MM.1S (cell line): ENCODE data around the gene FARS2.

Source experiments
- DNase-seq: peaks from one replicate; pipeline ENCODE4 v3.0.0-alpha.2; 2015
- H2AFZ ChIP-seq: fragments of 300-600 bp; sonication (generic); 2 replicates; pipeline ENCODE4 v1.6.0; 2016; ENCODE audit warnings: antibody characterized with exemption, low read length
- H3F3A ChIP-seq: fragments of 300-600 bp; sonication (generic); 2 replicates; pipeline ENCODE4 v1.6.1; 2016; ENCODE audit warnings: mild to moderate bottlenecking, antibody characterized with exemption, low read length, moderate library complexity, mixed read lengths; ENCODE audit not compliant: insufficient read depth
- H3K27ac ChIP-seq: fragments of 300-600 bp; sonication (generic); 2 replicates; pipeline ENCODE4 v1.5.1; 2016; ENCODE audit warnings: mild to moderate bottlenecking, low read length
- H3K27me3 ChIP-seq: fragments of 300-600 bp; sonication (generic); replicated peaks from 2 replicates; pipeline ENCODE4 v1.6.0; 2016; ENCODE audit warnings: low read length; ENCODE audit not compliant: insufficient read depth
- H3K36me3 ChIP-seq: fragments of 300-600 bp; sonication (generic); replicated peaks from 2 replicates; pipeline ENCODE4 v1.6.1; 2016; ENCODE audit warnings: mild to moderate bottlenecking, low read length, mixed read lengths; ENCODE audit not compliant: insufficient read depth
- H3K4me1 ChIP-seq: fragments of 300-600 bp; sonication (generic); 2 replicates; pipeline ENCODE4 v1.6.1; 2016; ENCODE audit warnings: low read length, mixed read lengths
- H3K4me2 ChIP-seq: fragments of 300-600 bp; sonication (generic); 2 replicates; pipeline ENCODE4 v1.6.0; 2016; ENCODE audit warnings: low read depth, low read length
- H3K4me3 ChIP-seq: fragments of 300-600 bp; sonication (generic); 2 replicates; pipeline ENCODE4 v1.5.1; 2016; ENCODE audit warnings: low read length, mixed read lengths
- H3K79me2 ChIP-seq: fragments of 300-600 bp; sonication (generic); 2 replicates; pipeline ENCODE4 v1.6.1; 2016; ENCODE audit warnings: mixed run types, low read length, mixed read lengths
- H3K9ac ChIP-seq: fragments of 300-600 bp; sonication (generic); 2 replicates; pipeline ENCODE4 v1.6.1; 2016; ENCODE audit warnings: low read length, mixed read lengths
- H3K9me2 ChIP-seq: fragments of 300-600 bp; sonication (generic); replicated peaks from 2 replicates; pipeline ENCODE4 v1.6.1; 2016; ENCODE audit warnings: mild to moderate bottlenecking, low read length, mixed read lengths; ENCODE audit not compliant: insufficient read depth
- H3K9me3 ChIP-seq: fragments of 300-600 bp; sonication (generic); replicated peaks from 2 replicates; pipeline ENCODE4 v1.6.1; 2016; ENCODE audit warnings: mild to moderate bottlenecking, low read length, mixed read lengths; ENCODE audit not compliant: insufficient read depth
- H4K20me1 ChIP-seq: fragments of 300-600 bp; sonication (generic); 2 replicates; pipeline ENCODE4 v1.6.1; 2016; ENCODE audit warnings: mild to moderate bottlenecking, low read length, moderate library complexity, mixed read lengths; ENCODE audit not compliant: insufficient read depth
- EZH2 ChIP-seq: fragments of 300-600 bp; sonication (generic); optimal IDR thresholded peaks from 2 replicates; pipeline ENCODE3; 2017; ENCODE audit warnings: low read depth, mild to moderate bottlenecking, antibody characterized with exemption, low read length, mixed read lengths
- EZH2phosphoT487 ChIP-seq: fragments of 300-600 bp; sonication (generic); IDR thresholded peaks from 2 replicates; pipeline ENCODE4 v1.6.1; 2018; ENCODE audit warnings: antibody characterized with exemption, low read length
- TF ChIP-seq, protein P1 (sequence below): fragments of 300-600 bp; sonication (generic); IDR thresholded peaks from 2 replicates; pipeline ENCODE4 v1.5.1; 2016; ENCODE audit warnings: antibody characterized with exemption, low read length, mixed read lengths

The FARS2 gene

DNA sequence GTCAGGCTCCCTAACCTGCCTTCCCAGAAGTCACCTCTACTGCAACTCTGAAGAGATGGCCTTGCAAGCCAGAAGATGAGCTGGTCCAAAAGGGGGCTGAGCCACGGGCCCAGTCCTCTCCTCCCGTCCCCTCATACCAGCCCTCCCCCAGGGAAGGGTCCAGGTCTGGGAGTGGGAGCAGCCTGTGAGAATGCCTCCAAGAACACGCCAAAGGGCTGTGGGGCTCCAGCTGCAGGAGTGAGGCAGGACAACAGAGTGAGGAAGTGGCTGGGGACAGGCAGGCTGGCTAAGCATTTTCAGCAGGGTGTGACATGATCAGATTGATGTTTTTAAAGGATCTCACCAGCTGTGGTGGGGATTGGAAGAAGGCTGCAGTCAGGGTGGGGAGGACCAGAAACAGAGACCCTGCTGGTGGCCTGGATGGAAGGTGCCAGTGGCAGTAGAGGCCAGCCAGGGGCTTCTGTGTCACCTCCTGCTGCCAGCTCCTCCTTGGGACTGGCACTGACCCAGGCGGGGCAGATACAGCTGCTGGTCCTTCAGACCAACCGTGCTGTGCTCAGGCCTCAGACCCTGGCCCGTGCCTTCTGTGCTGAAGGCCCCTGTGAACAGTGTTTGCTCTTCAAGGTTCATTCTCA is 487.8 kb downstream of the FARS2 start:
- Histone ChIP-seq H3K9ac (no peak overlapping the region), H3K9me2 (no peaks in the 10 kb centered on the region), H3K4me1 (no peaks in the 10 kb centered on the region), H3K36me3 (no peaks in the 10 kb centered on the region), H3F3A (no peaks in the 10 kb centered on the region), H4K20me1 (no peaks in the 10 kb centered on the region), H3K27me3 (no peaks in the 10 kb centered on the region), H3K79me2 (no peaks in the 10 kb centered on the region), H2AFZ (no peak overlapping the region), H3K9me3 (no peaks in the 10 kb centered on the region), H3K27ac (no peak overlapping the region), H3K4me3 (no peak overlapping the region), H3K4me2 (no peak overlapping the region)
- TF ChIP-seq EZH2 (no peak), EZH2phosphoT487 (no peak)
- TF ChIP-seq, protein P1, sequence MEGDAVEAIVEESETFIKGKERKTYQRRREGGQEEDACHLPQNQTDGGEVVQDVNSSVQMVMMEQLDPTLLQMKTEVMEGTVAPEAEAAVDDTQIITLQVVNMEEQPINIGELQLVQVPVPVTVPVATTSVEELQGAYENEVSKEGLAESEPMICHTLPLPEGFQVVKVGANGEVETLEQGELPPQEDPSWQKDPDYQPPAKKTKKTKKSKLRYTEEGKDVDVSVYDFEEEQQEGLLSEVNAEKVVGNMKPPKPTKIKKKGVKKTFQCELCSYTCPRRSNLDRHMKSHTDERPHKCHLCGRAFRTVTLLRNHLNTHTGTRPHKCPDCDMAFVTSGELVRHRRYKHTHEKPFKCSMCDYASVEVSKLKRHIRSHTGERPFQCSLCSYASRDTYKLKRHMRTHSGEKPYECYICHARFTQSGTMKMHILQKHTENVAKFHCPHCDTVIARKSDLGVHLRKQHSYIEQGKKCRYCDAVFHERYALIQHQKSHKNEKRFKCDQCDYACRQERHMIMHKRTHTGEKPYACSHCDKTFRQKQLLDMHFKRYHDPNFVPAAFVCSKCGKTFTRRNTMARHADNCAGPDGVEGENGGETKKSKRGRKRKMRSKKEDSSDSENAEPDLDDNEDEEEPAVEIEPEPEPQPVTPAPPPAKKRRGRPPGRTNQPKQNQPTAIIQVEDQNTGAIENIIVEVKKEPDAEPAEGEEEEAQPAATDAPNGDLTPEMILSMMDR: no peak
- DNase-seq: no peak

DNA sequence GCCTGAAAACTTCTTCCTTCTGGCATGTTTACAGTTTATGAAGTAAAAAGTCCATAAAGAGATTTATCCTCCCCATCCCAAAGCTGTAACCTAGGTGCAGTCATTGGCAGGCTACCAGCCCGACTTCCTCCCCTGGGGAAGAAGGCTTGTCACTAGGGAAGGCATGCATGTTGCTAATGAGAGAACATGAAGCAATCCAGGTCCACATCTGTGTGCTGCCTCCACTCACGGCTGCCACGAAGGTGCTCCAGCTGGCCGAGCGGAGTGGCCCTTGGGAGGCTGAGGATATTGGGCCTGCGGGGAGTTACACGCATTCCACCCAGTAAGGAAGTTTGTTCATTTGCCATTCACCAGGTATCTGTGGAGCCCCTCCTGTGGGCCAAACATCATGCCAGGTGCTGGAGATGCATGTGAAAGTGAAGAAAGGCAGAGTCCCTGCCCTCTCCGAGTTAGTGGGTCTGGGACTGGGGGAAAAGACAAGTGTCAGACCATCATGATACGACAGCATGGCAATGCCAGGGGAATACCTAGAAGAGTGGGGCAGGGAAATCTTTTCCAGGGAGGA is 488.4 kb downstream of the FARS2 start:
- Histone ChIP-seq H3K36me3 (no peaks in the 10 kb centered on the region), H3F3A (no peaks in the 10 kb centered on the region), H3K27ac (no peak overlapping the region), H3K9me3 (no peaks in the 10 kb centered on the region), H2AFZ (no peak overlapping the region), H3K9me2 (no peaks in the 10 kb centered on the region), H3K4me1 (no peaks in the 10 kb centered on the region), H3K4me2 (no peak overlapping the region), H3K4me3 (no peak overlapping the region), H3K9ac (no peak overlapping the region), H3K27me3 (no peaks in the 10 kb centered on the region), H3K79me2 (no peaks in the 10 kb centered on the region), H4K20me1 (no peaks in the 10 kb centered on the region)
- no peak for TF ChIP-seq EZH2phosphoT487
- TF ChIP-seq, protein P1: no peak
- DNase-seq: no peak

DNA sequence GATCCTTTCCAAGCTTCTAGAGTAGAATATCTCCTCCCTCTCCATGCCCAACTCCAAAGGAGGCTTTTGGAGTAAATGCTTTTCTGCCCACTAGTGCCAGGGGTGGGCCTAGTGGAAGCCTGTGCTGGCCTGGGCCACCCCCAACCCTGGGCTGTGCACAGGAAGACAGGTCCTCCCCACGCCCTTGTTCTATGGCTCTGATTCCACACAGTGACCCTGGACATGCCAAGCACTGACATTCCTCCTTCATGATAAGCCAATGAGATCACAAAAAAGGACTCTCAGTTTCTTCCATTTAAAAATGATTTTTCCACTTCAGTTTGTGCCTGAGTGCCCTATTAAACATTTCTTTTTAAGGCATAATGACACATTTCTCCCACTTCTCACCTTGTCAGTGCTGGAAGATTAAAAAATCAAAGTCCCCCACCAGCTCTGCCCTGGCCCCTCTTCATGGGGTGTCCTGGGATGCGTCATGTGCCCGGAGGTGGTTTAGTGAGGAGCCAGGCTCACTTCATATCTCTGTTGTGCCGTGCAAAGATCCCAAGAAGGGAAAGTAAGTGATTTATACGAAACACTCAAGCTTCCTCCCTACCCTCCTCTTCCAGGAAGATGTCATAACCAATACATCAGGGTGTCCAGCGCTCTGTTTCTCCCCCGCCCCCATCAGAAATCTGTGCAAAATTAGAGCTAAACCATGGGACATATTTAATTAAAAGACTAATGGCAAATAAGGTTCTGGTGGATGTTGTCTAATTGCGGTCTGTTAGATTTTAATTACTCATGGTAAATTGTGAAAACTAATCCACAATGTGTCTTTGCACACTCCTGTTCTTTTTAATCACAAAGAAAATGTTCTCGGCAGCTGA is 490.4 kb downstream of the FARS2 start:
- DNase-seq: no peak
- no peaks in the 10 kb centered on the region for H3K79me2 ChIP-seq
- H3K9ac ChIP-seq: no peak overlapping the region
- H3K4me3 ChIP-seq: no peak overlapping the region
- H3K36me3 ChIP-seq: no peaks in the 10 kb centered on the region
- no peaks in the 10 kb centered on the region for H3K4me1 ChIP-seq
- H3K27me3 ChIP-seq: no peaks in the 10 kb centered on the region
- TF ChIP-seq EZH2 (no peak), EZH2phosphoT487 (no peak)
- TF ChIP-seq, protein P1: no peak
- H3K9me3 ChIP-seq: no peaks in the 10 kb centered on the region
- H4K20me1 ChIP-seq: no peaks in the 10 kb centered on the region
- H3K27ac ChIP-seq: no peak overlapping the region
- H3K9me2 ChIP-seq: no peaks in the 10 kb centered on the region
- no peak overlapping the region for H2AFZ ChIP-seq
- H3F3A ChIP-seq: no peaks in the 10 kb centered on the region
- H3K4me2 ChIP-seq: no peak overlapping the region
